Measurements from ENCODE around the gene CENPU. TPM values are rescaled to one million over a fixed set of nuclear protein-coding genes. Genes with fewer than 3 reads are reported as not detected.

The CENPU gene
- total and polyA plus RNA-seq, 2 donors: 10.7 to 58.0 TPM

DNA sequence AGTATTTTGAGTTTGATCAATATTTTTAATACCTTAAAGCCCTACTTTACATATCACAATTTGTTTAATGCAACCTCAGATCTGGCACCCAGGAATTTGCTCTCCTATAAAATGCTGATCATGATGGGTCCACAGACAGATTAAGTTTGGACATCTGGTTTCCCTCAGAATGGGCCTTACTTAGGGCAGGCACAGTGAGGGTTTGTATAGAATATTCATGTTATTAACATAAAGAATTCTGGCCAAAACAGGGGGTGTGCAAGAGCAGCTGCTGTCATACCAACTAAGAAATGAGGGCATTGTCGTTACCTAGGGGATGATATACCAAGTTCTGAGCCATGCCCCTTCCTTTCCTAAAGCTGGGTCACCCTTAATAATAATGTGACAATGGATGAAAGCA is 37.5 kb upstream of the CENPU start:
- H3K27me3 ChIP-seq (ENCODE audit: control insufficient read depth in 2 of 2, insufficient read depth in 1 of 2, low read length in 1 of 2): no peaks in the 10 kb centered on the region
- no peak overlapping the region for H3K27ac ChIP-seq (ENCODE audit: low read depth in 1 of 2, low read length in 1 of 2)
- 98% methylated on average over 1 of the region's 1 CpG for WGBS
- DNase-seq (ENCODE audit: low read depth in 6 of 9, low spot score in 9 of 9): no peak
- H3K36me3 ChIP-seq (ENCODE audit: control insufficient read depth in 2 of 2, insufficient read depth in 2 of 2, low read length in 1 of 2): peaks cover 4 to 16% of the 10 kb centered on the region in 2 donors
- H3K4me1 ChIP-seq (ENCODE audit: control insufficient read depth in 2 of 2, insufficient read depth in 2 of 2, low read length in 2 of 2): no peaks in the 10 kb centered on the region
- H3K4me3 ChIP-seq (ENCODE audit: low read length in 2 of 2): no peak overlapping the region
- H3K9me3 ChIP-seq (ENCODE audit: control insufficient read depth in 2 of 2, insufficient read depth in 1 of 2, low read length in 1 of 2): no peaks in the 10 kb centered on the region

DNA sequence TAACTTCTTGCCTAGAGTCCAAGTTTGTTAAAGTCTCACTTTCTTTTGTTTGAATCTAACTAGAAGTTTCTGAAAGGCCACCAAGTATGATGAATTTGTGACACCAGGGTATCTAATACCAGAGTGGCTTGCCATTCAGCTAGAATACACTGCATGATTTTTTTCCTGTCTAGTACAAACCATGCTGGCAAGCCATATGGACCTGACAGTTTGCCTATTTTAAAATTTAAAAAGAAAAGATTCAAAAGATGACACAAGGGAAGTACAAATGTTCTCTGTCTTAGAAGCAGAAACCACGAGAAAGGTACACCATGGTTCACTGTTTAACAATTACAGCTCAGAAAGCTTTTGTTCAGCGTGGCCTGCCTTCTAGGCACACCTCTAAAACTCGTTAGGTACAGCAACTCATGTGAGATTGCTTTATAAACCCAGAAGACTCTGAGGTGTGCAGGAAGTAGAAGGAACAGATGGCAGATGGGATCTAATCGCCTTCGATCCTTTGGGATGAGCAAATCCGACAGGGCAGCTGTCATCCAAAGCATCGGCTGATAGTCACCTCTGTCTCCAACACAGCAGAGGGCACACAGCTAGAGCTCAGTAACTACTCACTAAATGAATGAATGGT is 35.4 kb upstream of the CENPU start:
- Histone ChIP-seq H3K27me3 (ENCODE audit: control insufficient read depth in 2 of 2, insufficient read depth in 1 of 2, low read length in 1 of 2) (no peaks in the 10 kb centered on the region), H3K36me3 (ENCODE audit: control insufficient read depth in 2 of 2, insufficient read depth in 2 of 2, low read length in 1 of 2) (peaks cover 5 to 26% of the 10 kb centered on the region in 2 donors), H3K4me1 (ENCODE audit: control insufficient read depth in 2 of 2, insufficient read depth in 2 of 2, low read length in 2 of 2) (no peaks in the 10 kb centered on the region), H3K9me3 (ENCODE audit: control insufficient read depth in 2 of 2, insufficient read depth in 1 of 2, low read length in 1 of 2) (no peaks in the 10 kb centered on the region), H3K4me3 (ENCODE audit: low read length in 2 of 2) (no peak overlapping the region), H3K27ac (ENCODE audit: low read depth in 1 of 2, low read length in 1 of 2) (no peak overlapping the region)
- peak in 1 of 9 donors; percentile 19 for DNase-seq (ENCODE audit: low read depth in 6 of 9, low spot score in 9 of 9)
- 68% methylated on average over 7 of the region's 7 CpGs for WGBS

DNA sequence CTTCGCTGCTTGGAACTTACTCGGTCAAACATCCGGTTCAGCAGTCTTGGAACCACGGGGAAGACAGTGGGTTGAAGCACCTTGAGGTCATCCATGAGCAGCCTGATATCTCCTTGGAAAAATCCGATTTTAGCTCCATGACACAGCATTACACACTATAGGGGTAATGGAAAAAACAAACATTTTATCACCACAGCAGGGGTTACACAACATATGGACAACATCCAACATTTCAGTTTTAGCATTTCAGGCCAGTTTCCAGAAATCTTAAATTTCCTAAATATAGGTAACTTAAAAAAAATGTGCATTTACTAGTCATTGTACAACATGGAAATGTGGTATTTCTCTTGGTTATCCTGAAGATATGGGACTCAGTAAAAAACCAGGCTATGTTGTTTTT is 34.4 kb upstream of the CENPU start:
- DNase-seq (ENCODE audit: low read depth in 6 of 9, low spot score in 9 of 9): no peak
- peaks cover 5 to 24% of the 10 kb centered on the region in 2 donors for H3K36me3 ChIP-seq (ENCODE audit: control insufficient read depth in 2 of 2, insufficient read depth in 2 of 2, low read length in 1 of 2)
- peaks cover 0 to 3% of the 10 kb centered on the region in 2 donors for H3K4me1 ChIP-seq (ENCODE audit: control insufficient read depth in 2 of 2, insufficient read depth in 2 of 2, low read length in 2 of 2)
- H3K9me3 ChIP-seq (ENCODE audit: control insufficient read depth in 2 of 2, insufficient read depth in 1 of 2, low read length in 1 of 2): no peaks in the 10 kb centered on the region
- H3K27me3 ChIP-seq (ENCODE audit: control insufficient read depth in 2 of 2, insufficient read depth in 1 of 2, low read length in 1 of 2): no peaks in the 10 kb centered on the region
- no peak overlapping the region for H3K4me3 ChIP-seq (ENCODE audit: low read length in 2 of 2)
- WGBS: 98% methylated on average over 5 of the region's 5 CpGs
- no peak overlapping the region for H3K27ac ChIP-seq (ENCODE audit: low read depth in 1 of 2, low read length in 1 of 2)

DNA sequence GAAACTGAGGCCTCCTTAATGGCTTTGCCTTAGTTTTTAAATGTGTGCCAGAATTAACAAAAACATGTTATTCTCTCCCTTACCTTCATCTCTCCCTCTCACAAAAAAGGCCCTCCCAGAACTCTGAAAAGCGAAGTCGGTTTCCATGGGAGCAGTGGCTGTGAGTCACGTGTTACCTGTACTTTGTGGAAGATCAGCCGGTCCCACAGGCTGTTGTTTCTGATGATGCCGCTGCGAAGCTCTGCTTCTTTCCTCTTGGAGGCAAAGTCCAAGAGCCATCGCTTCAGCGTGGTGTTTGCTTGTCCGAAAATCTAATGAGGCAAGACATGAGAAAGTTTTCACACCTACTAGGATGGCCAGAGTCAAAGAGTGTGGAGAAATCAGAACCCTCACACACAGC is 32.5 kb upstream of the CENPU start:
- no peak overlapping the region for H3K4me3 ChIP-seq (ENCODE audit: low read length in 2 of 2)
- H3K36me3 ChIP-seq (ENCODE audit: control insufficient read depth in 2 of 2, insufficient read depth in 2 of 2, low read length in 1 of 2): peaks cover 5 to 26% of the 10 kb centered on the region in 2 donors
- H3K9me3 ChIP-seq (ENCODE audit: control insufficient read depth in 2 of 2, insufficient read depth in 1 of 2, low read length in 1 of 2): no peaks in the 10 kb centered on the region
- no peak overlapping the region for H3K27ac ChIP-seq (ENCODE audit: low read depth in 1 of 2, low read length in 1 of 2)
- H3K27me3 ChIP-seq (ENCODE audit: control insufficient read depth in 2 of 2, insufficient read depth in 1 of 2, low read length in 1 of 2): no peaks in the 10 kb centered on the region
- 97% methylated on average over 9 of the region's 9 CpGs for WGBS
- no peak for DNase-seq (ENCODE audit: low read depth in 6 of 9, low spot score in 9 of 9)
- H3K4me1 ChIP-seq (ENCODE audit: control insufficient read depth in 2 of 2, insufficient read depth in 2 of 2, low read length in 2 of 2): peaks cover 9 to 19% of the 10 kb centered on the region in 2 donors

DNA sequence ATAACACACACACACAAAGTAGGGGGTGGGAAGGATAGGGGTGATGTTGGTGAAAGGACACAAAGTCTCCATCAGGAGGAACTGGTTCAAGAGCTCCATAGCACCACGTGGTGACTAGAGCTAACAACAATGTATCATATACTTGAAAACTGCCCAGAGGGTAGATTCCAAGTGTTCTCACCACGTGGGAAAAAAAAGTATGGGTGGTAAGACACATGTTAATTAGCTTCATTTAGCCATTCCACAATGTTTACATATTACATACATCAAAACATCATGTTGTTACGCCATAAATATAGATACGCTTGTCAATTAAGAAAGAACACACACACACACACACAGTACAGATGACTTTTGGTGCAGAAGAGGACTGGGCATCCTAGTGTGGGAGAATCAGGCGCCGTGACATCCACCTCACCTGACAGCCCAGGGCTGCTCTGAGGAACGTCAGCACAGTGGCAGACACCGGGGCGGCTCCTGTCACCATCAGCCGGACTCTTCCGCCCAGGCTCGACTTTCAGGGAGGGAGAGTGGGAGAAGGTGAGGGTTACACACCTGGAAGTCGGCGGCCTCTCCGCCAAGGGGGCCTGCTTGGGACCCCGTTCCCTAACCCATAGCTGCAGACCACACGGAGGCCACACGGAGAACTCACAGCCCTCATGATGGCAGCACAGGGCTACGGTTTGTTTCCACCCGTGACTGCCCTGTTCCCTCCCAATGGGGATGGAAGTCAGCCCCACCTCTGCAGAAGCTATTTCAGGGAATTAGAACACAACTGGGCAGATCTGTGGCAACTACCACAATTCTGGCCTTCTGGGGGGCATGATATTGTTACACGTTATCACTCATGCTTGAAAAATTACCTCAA is 31.8 kb upstream of the CENPU start:
- Histone ChIP-seq H3K4me1 (ENCODE audit: control insufficient read depth in 2 of 2, insufficient read depth in 2 of 2, low read length in 2 of 2) (peaks cover 9 to 19% of the 10 kb centered on the region in 2 donors), H3K9me3 (ENCODE audit: control insufficient read depth in 2 of 2, insufficient read depth in 1 of 2, low read length in 1 of 2) (no peaks in the 10 kb centered on the region), H3K4me3 (ENCODE audit: low read length in 2 of 2) (no peak overlapping the region), H3K36me3 (ENCODE audit: control insufficient read depth in 2 of 2, insufficient read depth in 2 of 2, low read length in 1 of 2) (peaks cover 5 to 26% of the 10 kb centered on the region in 2 donors), H3K27ac (ENCODE audit: low read depth in 1 of 2, low read length in 1 of 2) (no peak overlapping the region), H3K27me3 (ENCODE audit: control insufficient read depth in 2 of 2, insufficient read depth in 1 of 2, low read length in 1 of 2) (no peaks in the 10 kb centered on the region)
- no peak for DNase-seq (ENCODE audit: low read depth in 6 of 9, low spot score in 9 of 9)
- 96% methylated on average over 21 of the region's 21 CpGs for WGBS

DNA sequence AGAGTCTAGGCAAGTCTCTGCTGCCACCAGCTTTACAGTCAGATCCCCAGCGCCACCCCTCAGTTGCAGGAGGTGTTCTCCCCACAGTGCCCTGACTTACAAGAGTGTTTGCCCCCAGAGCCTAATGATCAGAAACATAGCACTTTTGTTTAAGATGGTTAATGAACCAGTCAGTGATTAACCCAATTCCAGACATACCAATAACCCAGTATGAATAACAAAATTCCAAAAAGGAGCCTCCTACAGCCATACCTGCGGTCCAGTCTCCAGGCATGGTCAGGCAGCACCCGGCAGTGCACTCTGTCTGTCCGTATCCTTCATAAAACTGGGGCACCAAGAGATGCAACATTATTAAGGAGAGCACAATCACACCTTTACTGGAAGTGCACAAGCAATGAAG is 30.7 kb upstream of the CENPU start:
- Histone ChIP-seq H3K4me1 (ENCODE audit: control insufficient read depth in 2 of 2, insufficient read depth in 2 of 2, low read length in 2 of 2) (peaks cover 9 to 19% of the 10 kb centered on the region in 2 donors), H3K27ac (ENCODE audit: low read depth in 1 of 2, low read length in 1 of 2) (no peak overlapping the region), H3K36me3 (ENCODE audit: control insufficient read depth in 2 of 2, insufficient read depth in 2 of 2, low read length in 1 of 2) (peaks cover 10 to 26% of the 10 kb centered on the region in 2 donors), H3K4me3 (ENCODE audit: low read length in 2 of 2) (no peak overlapping the region), H3K9me3 (ENCODE audit: control insufficient read depth in 2 of 2, insufficient read depth in 1 of 2, low read length in 1 of 2) (no peaks in the 10 kb centered on the region), H3K27me3 (ENCODE audit: control insufficient read depth in 2 of 2, insufficient read depth in 1 of 2, low read length in 1 of 2) (no peaks in the 10 kb centered on the region)
- WGBS: 97% methylated on average over 4 of the region's 4 CpGs
- DNase-seq (ENCODE audit: low read depth in 6 of 9, low spot score in 9 of 9): no peak

DNA sequence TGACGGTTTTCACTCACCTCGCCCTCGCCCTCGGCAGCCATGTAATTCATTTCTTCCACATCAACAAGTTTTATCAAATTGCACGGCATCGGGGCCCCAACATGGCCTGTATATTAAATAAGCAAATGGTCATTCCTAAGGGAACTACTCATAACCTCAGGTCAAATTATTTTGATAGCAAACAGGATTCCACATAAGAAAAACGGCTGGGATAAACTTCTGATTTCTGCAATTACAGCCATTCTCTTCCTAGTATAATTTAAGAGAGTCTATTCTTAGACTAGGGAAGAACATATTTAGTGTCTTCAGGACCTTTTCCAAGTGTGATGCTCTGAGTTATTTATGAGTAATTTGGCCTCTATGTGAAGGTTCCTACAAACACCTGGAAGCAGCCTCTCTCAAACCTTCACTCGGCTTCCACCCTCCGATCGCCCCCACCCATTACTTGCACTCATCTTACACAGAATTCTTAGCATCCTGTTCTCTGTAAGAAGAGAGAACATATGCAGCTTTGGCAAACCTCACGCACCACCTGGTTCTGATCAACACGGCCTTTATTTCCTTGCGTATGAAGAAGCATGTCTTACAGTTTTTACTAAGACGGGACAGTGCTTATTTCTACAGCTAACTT is 29.4 kb upstream of the CENPU start:
- Histone ChIP-seq H3K4me3 (ENCODE audit: low read length in 2 of 2) (no peak overlapping the region), H3K9me3 (ENCODE audit: control insufficient read depth in 2 of 2, insufficient read depth in 1 of 2, low read length in 1 of 2) (no peaks in the 10 kb centered on the region), H3K27me3 (ENCODE audit: control insufficient read depth in 2 of 2, insufficient read depth in 1 of 2, low read length in 1 of 2) (no peaks in the 10 kb centered on the region), H3K4me1 (ENCODE audit: control insufficient read depth in 2 of 2, insufficient read depth in 2 of 2, low read length in 2 of 2) (peaks cover 9 to 19% of the 10 kb centered on the region in 2 donors), H3K36me3 (ENCODE audit: control insufficient read depth in 2 of 2, insufficient read depth in 2 of 2, low read length in 1 of 2) (peaks cover 10 to 26% of the 10 kb centered on the region in 2 donors), H3K27ac (ENCODE audit: low read depth in 1 of 2, low read length in 1 of 2) (peak overlapping the region in 1 of 2 donors; percentile 71)
- DNase-seq (ENCODE audit: low read depth in 6 of 9, low spot score in 9 of 9): peak in 1 of 9 donors; percentile 35
- WGBS: 86% methylated on average over 14 of the region's 14 CpGs

DNA sequence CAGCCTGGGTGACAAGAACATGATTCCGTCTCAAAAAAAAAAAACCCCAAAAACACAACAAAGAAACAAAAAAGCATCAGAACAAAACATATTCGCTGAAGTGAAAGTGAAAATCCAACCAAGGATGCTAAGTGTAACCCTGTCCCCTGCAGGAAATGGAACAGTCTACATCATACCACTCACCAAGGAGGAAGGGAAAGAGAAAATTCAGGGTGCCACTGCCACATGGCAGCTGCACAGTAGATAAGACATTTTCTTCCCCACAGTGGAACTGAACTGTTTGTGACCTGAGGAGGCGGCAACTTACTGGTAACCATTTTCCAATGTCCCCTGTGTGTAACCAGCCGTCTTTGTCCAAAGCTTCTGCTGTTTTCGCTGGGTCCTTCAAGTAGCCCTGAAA is 28.2 kb upstream of the CENPU start:
- Histone ChIP-seq H3K27ac (ENCODE audit: low read depth in 1 of 2, low read length in 1 of 2) (peak overlapping the region; percentile 71 to 86), H3K4me1 (ENCODE audit: control insufficient read depth in 2 of 2, insufficient read depth in 2 of 2, low read length in 2 of 2) (peaks cover 9 to 19% of the 10 kb centered on the region in 2 donors), H3K4me3 (ENCODE audit: low read length in 2 of 2) (no peak overlapping the region), H3K27me3 (ENCODE audit: control insufficient read depth in 2 of 2, insufficient read depth in 1 of 2, low read length in 1 of 2) (no peaks in the 10 kb centered on the region), H3K9me3 (ENCODE audit: control insufficient read depth in 2 of 2, insufficient read depth in 1 of 2, low read length in 1 of 2) (no peaks in the 10 kb centered on the region), H3K36me3 (ENCODE audit: control insufficient read depth in 2 of 2, insufficient read depth in 2 of 2, low read length in 1 of 2) (peaks cover 8 to 26% of the 10 kb centered on the region in 2 donors)
- peak; percentile 43 to 92 (median 73) for DNase-seq (ENCODE audit: low read depth in 6 of 9, low spot score in 9 of 9)
- 43% methylated on average over 5 of the region's 5 CpGs for WGBS

DNA sequence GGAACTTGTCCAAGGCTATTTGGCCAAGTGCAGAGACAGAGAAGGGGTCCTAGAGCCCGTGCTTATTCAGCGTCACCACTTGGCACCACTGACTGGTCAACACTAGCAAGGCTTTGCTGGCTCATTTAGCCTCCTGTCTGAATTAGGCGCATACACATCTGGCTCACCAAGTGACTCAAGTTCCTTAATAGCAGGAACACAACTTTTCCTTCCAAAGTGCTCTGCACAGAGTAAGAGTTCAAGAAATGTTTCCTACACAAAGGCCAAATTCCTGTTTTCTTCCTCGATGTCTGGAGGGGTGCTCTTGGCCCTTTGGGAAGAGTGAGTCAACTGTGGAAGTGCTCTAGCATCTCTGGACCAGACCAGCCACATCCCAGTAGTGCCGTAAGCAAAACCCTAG is 26.8 kb upstream of the CENPU start:
- Histone ChIP-seq H3K9me3 (ENCODE audit: control insufficient read depth in 2 of 2, insufficient read depth in 1 of 2, low read length in 1 of 2) (no peaks in the 10 kb centered on the region), H3K4me1 (ENCODE audit: control insufficient read depth in 2 of 2, insufficient read depth in 2 of 2, low read length in 2 of 2) (peaks cover 9 to 19% of the 10 kb centered on the region in 2 donors), H3K27me3 (ENCODE audit: control insufficient read depth in 2 of 2, insufficient read depth in 1 of 2, low read length in 1 of 2) (no peaks in the 10 kb centered on the region), H3K36me3 (ENCODE audit: control insufficient read depth in 2 of 2, insufficient read depth in 2 of 2, low read length in 1 of 2) (peaks cover 5 to 14% of the 10 kb centered on the region in 2 donors), H3K27ac (ENCODE audit: low read depth in 1 of 2, low read length in 1 of 2) (no peak overlapping the region), H3K4me3 (ENCODE audit: low read length in 2 of 2) (no peak overlapping the region)
- no peak for DNase-seq (ENCODE audit: low read depth in 6 of 9, low spot score in 9 of 9)
- 97% methylated on average over 5 of the region's 5 CpGs for WGBS

Data from thymus (tissue), 11 donors.